Mucosa of gallbladder (tissue), 1 donor: Measurements from ENCODE around the gene SERPING1. TPM values are rescaled to one million over a fixed set of nuclear protein-coding genes. Genes with fewer than 3 reads are reported as not detected.
"Not testable (repeated sequence)": the region's sequence is repeated elsewhere in the genome, so short reads cannot be mapped to it uniquely, and the experiment has no call there.

Source experiments
- DNase-seq: peaks from one replicate; pipeline ENCODE4 v3.0.0-alpha.2; 2020; ENCODE audit warnings: low spot score
- total RNA-seq: library from RNA; stranded (reverse); gene quantifications from one replicate; pipeline ENCODE4 v1.2.1, GENCODE V29; 2021
- donor health status: DM: no; HTN: no; CAD: no.

SERPING1 gene
- total RNA-seq, 1 donor from 2014 or later, result 614 TPM

DNA sequence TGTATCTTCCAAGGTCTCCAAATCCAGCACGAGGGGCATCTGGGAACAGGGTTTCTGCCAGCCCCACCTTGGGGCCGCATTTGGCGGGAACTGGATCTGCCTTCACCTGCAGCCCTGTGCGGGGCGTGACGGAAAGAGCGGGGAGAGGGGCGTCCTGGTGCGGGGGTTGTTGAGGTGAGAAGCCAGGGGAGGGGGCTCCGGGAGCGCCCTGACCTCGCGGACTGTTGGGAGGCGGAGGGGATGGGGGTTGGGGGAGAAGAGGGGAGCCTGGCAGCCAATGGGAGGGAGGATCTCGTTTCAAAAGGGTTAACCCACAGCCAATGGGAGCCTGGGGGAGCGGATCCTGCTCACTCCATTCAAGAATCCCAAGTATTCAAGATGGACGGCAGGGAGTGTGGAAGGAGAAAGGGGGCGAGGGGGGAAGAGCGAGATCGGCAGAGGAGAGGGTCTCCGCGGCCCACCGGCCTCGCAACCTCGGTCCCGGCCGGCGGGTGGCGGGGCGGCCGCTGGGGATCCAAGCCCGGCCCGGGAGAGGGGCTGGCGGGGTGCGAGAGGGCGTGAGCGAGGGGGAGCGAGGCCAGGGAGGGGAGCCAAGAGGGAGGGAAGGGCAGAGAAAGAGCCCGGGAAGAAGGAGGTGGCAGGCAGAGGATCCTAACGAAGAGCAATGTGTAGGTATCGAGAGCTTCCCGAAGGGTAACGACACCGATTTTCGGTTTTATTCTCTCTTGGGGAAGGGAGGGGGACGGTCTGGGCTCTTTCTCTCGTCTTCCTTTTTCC, 40.7 kb downstream of the SERPING1 start:
- peak; percentile 52 for DNase-seq

DNA sequence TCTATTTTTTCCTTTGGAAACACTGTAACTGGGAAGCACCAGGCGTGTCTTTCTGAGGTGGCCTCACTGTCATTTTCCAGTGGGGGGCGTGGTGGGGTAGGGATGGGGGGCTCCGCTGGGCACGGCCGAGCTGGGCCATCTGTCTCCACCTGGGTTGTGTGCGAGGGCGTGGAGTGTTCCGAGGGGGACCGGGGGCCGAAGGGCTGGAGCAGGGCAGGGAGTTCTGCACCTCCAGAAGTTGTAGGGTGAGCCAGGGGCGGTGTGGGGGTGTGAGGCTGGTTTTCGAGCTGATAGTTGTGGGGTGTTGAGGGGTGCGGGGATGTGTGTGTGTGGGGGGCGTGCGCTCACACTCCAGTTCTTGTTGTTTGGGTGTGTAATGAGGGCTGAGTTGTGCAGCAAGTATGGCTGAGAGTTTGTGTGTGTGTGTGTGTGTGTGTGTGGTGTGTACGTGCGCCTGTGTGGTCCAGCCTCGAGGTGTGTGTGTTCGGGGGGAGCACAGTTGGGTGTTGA, 41.4 kb downstream of the SERPING1 start:
- no peak for DNase-seq

DNA sequence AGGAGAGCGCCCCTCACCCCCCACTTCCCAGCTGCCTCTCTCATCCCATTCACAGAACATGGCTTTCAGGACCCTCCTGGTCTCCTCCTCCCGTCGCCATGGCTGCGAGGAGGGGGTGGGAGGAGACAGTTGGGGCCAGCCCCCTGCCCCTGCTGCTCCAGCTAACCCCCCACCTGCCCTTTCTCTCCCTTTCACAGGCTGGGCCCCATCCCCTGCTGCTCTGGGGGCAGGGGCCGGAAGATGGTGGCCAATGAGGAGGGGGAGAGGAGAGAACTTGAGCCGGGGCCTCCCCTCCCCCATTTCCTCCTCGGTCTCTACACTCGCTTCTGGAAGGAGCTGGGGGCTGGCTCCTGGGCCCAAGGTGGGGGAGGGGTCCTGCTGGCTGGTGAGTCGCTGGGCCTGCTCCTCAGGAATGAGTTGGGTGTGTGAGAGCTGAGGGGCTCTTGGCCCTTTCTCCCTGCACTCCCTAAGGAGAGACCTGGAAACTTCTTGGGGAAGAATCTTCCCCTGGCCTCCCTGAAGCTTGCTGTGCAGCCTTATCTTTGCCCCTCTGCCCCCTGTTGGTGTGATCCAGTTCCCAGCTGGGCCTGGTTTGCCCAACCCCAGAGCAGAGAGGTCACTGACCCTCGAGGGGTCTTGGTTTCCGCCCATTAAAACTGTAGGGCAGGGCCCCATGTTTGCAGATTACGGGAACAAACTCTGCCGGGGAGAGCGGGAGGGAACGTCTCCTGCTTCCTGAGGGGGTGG, 42.0 kb downstream of the SERPING1 start:
- DNase-seq, result no peak

DNA sequence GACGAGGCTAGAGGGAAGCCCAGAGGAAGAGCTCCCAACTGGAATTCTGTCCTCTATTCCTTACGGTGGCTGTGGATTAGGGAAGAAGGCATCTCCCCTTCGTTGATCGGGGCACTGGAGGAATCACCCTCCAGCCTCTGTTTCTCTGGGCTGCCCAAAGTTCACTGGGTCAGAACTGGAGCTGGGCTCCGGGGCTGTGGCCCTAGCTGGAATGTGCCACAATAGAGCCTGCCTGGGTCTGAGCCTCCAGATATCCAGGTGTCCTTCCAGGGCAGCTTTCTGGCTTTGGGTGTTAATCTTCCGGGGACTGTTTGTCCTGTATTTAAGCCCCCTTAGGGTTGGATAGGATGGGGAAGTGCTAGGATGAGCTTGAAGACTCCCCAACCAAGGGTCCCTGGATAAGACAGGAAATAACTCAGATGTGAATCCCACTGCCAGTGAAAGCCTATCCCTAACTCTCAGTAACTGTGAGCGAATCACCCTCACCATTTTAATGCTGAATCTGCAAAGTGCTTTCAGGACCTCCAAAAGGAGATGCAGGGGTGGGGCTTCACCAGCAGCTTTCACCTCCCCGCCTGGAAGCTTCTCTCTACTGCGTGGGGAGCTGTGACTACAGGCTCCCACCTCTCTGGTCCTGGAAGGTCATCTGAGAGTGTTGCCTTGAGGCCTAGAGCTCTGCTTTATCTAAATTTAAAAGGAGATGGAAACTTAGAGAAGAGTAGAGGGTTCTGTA, 42.7 kb downstream of the SERPING1 start:
- DNase-seq, result no peak

DNA sequence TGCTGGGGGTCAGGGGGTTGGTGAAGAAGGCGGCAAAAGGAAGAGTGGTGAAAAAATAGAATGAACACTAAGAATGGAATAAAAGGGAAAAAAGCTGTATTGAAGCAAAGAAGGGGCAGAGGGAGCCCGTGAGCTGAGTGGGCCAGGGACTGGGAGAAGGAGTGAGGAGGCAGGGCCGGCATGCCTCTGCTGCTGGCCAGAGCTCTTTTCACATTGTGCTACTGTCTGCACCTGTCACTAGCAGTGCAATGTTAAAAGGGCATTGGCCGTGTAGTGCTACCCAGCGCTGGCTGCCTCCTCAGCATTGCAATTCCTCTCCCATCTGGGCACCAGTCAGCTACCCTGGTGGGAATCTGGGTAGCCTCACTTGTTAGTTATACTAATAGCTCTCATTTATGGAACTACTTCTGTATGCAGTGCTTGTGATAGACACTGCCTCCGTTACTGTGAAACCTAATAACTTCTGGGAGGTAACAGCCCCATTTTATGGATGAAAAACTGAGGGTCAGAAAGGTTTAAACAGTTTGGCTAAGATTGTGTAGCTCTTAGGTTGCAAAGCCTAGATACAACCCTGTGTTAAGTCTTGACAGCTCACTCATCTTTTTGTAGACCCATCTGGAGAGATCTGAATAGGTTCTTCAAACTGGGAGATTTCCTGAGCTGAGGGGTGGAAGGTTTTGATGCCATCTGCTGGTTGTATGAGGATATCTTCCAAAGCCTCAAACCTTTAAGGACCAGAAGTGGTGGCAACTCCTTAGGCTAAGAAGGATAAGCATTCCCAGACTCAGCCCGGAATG, 43.7 kb downstream of the SERPING1 start:
- DNase-seq, result no peak

DNA sequence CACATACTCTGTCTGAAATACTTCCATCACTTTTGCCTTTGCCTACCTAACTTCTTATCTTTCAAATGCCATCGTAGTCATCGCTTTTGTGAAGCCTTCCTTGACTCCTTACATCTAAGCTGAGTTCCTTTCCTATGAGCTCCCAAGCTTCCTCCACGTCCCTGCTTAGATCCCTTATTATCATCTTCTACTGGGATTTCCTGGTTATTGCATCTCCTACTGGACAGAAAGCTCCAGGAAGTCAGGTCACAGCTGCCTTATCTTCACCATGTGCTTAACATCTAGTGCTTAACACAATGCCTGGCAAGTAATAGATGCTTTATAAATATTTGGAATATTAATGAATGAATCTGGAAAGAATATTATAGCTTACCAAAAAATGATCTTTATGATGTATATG, 46.3 kb downstream of the SERPING1 start:
- no peak for DNase-seq

DNA sequence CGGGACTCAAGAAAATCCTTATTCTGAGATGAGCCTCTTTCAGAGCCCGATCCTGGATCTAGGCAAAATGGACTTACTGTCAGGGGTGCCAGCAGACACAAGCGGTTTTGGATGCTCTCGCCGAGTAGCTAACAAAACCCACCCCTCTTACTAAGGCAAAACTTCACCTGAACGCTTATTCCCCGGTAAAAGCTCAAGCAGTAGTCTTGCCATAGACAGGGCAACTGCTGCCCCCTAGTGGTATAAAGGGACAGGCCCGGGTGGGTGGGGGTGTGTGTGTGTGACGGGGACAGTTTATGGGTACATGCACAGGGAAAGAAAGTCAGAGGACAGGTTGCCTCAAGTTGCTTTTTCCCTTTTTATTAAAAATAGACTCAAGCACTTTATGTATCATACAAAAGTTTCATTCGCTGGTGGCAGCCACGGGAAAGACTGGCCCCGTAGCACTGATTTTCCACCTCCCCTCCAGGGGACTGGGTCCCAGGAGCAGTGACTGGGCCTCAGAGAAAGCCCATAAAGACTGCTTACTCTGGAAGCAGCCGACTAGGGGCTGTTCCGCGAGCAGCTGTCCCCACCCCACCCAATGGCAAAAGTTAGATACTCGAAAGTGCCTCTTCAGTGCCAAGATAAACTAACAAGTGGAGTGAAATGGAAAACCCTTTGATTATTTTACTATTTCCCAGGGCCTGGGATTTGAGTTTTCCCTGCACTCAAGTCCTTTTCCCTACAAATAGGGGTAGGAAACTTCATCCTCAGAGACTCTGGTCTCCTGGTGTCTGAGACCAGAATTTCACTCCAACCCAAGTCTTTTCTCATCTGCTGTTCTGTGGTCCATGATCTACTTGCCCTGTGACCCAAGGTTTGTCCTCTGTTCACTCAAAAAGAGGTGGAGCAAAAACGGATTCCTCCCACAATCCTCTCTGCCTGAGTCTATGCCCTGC, 47.5 kb downstream of the SERPING1 start:
- DNase-seq, result peak; percentile 81

DNA sequence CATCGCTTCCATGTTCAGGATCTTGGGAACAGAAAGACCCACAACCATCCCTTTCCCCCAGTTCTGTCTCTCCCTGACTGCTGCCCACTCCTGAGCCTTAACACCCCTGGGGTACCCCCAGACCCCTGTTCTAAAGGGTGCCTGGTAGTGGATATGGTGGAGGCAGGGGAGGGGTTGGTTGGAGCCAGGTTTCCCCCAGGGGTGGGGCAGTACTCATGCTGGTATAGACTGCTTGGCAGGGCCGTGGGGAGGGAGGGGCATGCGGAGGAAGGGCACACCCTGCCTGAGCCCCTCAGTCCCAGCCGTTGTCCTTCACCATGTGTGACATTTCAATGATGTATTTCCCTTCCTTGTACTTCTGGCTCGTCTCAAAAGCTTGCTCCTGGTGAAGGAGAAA, 48.2 kb downstream of the SERPING1 start:
- DNase-seq, result no peak

DNA sequence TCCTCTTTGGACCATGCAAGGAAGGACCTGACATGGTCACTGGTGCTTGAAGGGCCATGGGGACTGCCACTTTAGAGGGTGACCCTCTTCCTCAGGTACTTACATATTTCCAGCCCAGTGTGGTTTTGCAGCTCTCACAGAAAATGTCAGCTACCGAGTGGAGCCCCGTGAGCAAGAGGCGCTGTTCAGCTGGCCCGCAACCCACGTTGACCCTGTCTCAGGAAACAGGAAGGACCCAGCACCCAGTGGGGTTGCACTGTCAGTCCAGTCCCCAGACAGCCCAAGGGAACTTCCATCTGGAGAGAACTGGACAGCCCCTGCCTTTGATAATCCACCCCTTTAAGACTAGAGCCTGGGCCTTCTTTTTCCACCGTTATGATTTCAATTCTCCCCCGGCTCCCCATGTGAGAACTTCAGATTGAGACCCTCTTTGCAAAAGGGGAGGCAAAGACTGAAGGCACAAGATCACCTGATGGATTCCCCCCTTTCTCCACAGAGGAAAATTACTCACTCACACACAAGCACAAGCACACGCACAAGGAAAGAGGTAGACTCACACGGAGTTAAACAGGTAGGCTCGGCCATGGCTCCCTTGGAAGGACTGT, 48.8 kb downstream of the SERPING1 start:
- no peak for DNase-seq

DNA sequence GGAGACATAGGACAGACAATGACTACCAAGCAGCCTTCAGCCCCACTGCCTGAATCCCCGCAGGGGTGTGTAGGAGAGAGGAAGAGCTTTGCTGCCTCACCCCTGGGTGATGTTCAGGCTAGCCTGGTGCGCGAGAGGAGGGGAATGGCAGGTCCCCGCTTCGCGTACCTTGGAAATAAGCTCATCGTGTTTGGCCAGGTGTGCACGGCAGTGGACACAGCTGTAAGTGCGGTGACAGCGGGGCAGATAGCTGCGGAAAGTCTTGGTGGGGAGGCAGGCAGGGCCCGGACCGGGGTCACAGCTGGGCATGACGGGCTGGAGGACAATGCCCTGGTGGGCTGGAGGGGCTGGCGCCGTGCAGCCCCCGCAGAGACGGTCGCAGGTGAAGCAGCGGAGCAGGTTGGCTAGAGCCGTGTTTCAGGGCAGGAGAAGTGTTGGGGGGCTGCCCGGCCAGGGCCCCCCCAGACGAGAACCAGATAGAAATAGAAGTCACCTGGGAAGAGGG, 49.4 kb downstream of the SERPING1 start:
- no peak for DNase-seq

DNA sequence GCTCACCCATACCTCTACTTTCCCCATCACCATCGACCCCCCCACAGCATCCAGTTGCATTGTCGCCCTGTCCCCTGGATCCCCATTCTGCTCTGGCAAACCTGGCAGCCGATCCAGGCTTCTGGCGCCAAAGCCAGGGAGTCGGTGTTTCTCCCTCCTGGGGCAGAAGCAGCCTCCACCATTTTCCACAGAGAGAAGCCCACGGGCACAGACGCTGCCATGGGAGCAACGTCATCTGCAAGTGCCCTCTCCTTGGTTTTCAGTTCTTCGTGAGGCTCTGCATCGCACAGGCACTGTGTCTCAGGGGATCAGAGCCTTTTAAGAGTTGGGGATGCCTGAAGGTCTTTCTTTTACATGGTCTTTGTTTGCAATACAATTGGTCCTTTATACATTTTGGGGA, 49.9 kb downstream of the SERPING1 start:
- DNase-seq, result no peak

DNA sequence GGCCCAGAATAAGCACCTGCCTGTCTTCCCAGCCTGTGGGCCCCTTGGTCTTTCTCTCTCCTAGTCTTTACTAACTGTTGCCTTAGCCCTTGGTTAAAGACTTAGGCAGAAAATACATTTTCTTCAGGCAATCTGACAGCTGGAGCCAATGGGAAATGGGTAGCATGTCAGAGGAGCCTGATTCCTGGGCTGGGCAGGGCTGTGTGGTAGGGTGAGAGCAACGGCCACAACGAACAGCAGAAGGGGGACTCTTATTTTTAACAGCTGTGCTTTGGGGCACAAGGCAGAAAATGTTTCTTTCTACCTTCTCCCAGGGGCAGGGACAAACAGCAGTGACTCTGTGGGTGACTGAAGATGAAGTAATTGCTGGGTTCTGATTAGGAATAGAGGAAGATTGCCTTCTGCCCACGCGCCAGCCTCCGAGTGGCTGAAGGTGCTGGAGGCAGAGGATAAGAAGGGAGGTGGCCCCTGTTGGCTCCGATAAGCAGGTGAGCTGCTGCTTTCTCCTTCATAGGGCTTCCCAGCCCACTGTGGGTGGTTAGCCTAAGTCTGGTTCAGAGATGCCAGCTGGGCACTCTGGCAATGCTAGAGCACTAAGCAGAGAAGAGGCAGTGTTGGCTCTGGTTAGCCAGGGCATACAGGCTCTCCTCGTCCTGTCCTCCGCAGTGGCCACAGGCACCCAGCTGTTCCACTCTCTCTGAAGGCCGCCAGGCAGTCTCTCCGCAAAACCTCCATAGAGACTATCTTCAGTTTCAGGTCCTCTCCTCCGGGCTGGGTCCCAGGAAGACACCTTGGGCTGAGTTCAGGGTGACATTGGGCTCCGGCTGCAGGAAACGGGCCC, 50.7 kb downstream of the SERPING1 start:
- DNase-seq, result no peak

DNA sequence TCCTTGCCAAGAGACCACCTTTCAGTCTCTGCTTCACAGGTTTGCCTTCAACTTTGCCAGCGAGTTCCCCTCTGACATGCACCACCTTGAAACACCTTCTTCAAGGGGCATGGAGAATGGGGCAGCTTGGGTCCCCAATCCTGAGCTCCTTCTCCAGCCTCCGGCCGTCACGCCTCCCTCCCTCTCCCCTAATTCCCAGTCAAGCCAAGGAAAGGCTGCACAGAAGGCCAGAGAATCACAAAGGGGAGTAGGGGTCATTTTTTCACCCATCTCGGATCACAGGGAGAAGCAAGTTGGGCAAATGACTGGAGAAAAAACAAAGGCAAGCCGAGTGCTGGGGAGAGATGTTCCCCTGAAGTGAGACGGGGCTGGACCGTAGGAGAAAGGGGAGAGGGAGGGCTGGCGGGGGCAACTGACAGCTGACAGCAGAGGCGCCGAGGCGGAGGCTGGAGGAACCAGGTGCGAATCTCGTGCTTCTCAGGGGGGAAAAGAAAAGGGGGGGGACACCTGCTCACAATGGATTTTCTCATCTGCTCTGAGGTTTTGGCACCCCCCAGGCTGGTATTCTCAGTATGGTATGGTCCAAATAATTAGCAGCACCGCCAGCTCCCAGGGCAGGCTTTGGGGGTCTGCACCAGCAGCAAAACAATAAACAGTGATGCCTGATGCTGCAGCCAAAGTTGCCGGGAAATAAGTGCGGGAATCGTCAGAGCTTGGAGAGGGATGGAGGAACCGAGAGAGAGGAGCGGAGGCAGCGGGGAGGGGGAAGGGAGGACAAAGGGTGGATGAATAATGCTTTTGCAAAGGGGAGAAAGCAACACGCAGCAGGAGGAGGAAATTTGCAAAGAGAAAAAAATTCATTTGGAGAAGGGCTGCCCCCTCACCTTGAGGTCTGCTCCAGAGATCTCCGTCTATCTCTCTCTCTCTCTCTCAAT, 51.6 kb downstream of the SERPING1 start:
- no peak for DNase-seq

DNA sequence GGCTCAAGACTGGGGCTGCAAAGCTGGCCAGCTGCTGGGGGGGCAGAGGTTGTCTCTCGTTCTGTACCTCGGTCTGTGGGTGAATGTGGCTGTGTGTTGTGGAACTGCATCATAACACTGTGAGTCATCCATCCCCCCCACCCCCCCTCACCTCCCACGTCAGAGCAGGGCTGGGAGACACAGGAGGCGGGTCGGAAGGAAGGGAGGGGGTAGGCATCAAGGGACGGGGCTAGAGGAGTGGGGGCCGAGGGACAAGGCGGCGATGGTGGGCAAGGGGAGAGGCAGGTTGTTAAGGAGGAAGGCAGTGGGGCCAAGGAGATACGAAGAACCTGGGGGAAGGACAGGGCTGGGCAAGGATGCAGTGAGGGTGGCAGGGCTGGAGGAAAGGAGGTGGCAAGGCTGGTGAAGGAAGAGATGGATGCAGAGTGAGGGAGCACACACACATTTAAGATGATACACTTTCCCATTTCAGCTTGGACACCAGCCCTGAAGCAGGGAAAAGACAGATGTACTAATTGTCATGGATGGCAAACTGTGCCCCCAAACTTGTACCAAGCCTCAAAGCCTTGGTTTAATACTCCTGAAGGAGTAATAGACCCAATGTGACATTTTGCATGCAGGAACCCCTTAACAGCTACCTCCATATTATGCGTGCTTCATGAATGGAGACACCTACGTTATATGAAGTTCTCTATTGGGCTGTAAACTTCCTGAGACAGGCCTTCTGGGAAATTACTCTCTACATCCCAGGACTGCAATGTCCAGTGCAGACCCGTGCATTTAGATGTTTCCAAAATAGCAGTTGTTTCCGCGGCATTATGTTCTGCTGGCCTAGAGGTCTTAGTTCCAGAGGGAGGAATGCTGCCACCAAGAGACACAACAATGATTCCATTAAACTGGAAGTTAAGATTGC, 52.6 kb downstream of the SERPING1 start, which contains the start of gene YPEL4:
Gene YPEL4 (minus strand): TSS at position 87 of the 913 bp plus-strand sequence. CDS start 2,805 bp downstream, outside the sequence.
- no peak for DNase-seq

DNA sequence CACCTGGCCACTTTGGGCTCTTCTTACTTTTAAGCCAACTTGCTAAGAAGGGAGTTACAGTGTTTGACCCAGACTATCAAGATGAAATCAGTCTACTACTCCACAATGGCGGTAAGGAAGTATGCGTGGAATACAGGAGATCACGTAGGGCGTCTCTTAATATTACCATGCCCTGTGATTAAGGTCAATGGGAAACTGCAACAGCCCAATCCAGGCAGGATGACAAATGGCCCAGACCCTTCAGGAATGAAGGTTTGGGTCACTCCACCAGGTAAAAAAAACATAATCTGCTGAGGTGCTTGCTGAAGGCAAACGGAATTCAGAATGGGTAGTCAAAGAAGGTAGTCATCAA, 53.2 kb downstream of the SERPING1 start:
- DNase-seq, result no peak

DNA sequence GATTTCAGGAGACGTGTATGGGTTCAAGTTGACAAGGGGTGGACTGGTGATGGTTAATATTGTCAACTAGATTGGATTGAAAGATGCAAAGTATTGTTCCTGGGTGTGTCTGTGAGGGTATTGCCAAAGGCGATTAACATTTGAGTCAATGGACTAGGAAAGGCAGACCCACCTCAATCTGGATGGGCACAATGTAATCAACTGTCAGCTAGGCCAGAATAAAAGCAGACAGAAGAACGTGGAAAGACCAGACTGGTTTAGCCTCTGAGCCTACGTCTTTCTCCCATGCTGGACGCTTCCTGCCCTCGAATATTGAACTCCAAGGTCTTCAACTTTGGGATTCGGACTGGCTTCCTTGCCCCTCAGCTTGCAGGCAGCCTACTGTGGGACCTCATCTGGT, 53.9 kb downstream of the SERPING1 start:
- DNase-seq, result no peak

DNA sequence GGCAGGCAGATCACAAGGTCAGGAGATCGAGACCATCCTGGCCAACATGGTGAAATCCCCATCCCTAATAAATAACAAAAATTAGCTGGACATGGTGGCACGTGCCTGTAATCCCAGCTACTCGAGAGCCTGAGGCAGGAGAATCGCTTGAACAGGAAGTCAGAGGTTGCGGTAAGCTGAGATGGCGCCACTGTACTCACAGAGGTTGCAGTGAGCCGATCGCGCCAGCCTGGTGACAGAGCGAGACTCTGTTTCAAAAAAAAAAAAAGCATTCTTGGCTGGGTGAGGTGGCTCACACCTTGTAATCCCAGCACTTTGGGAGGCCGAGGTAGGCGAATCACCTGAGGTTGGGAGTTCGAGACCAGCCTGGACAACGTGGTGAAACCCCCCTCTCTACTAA, 54.7 kb downstream of the SERPING1 start:
- DNase-seq, result not testable (repeated sequence)
